Heart left ventricle (tissue), 16 donors: Measurements from ENCODE around the gene SEC62. TPM values are rescaled to one million over a fixed set of nuclear protein-coding genes. Genes with fewer than 3 reads are reported as not detected.

Experiments used
- ATAC-seq, 4 donors: fragments of 200-7000 bp; cut with Tn5 transposase; one replicate each; pipeline ENCODE4 v1.9.1; 2020 to 2022; ENCODE audit warnings: moderate library complexity in 4 of 4, mild to moderate bottlenecking in 3 of 4, moderate number of reproducible peaks in 1 of 4
- DNase-seq, 5 donors: peaks; one replicate each; pipeline ENCODE4 v3.0.0-alpha.2; 2020
- H3K27ac ChIP-seq, 12 donors: fragments of 200-600 bp; sonication (generic) in 4 of 12; one replicate each; pipeline versions ENCODE4 v1.5.0 to v1.8.0; 2016 to 2022; ENCODE audit warnings: mild to moderate bottlenecking in 2 of 12
- H3K27me3 ChIP-seq, 9 donors: fragments of 200-600 bp; sonication (generic) in 2 of 9; one replicate each; pipeline versions ENCODE4 v1.5.1 to v1.8.0; 2016 to 2022; ENCODE audit warnings: mild to moderate bottlenecking in 3 of 9
- H3K36me3 ChIP-seq, 9 donors: fragments of 200-600 bp; sonication (generic) in 2 of 9; one replicate each; pipeline versions ENCODE4 v1.5.0 to v1.8.0; 2018 to 2022; ENCODE audit warnings: mild to moderate bottlenecking in 2 of 9
- H3K4me1 ChIP-seq, 12 donors: fragments of 200-600 bp; sonication (generic) in 4 of 12; one replicate each; pipeline versions ENCODE4 v1.5.0 to v1.8.0; 2016 to 2022; ENCODE audit warnings: mild to moderate bottlenecking in 3 of 12
- H3K4me3 ChIP-seq, 12 donors: fragments of 200-600 bp; sonication (generic) in 4 of 12; one replicate each; pipeline versions ENCODE4 v1.5.0 to v1.8.0; 2017 to 2022; ENCODE audit warnings: mild to moderate bottlenecking in 9 of 12, moderate library complexity in 4 of 12
- H3K9me3 ChIP-seq, 12 donors: fragments of 200-600 bp; sonication (generic) in 4 of 12; one replicate each; pipeline versions ENCODE4 v1.5.0 to v1.8.0; 2016 to 2022; ENCODE audit warnings: mild to moderate bottlenecking in 1 of 12
- CTCF ChIP-seq, 12 donors: fragments of 200-600 bp; sonication (generic) in 4 of 12; IDR thresholded peaks; one replicate each; pipeline versions ENCODE4 v1.5.0 to v1.8.0; 2018 to 2022; ENCODE audit warnings: antibody characterized with exemption in 12 of 12, mild to moderate bottlenecking in 5 of 12
- POLR2A ChIP-seq, 2 donors: fragments of 450-650 bp; IDR thresholded peaks; one replicate each; pipeline ENCODE4 v1.6.1; 2017; ENCODE audit warnings: antibody characterized with exemption in 2 of 2, mild to moderate bottlenecking in 2 of 2, moderate library complexity in 2 of 2
- WGBS, 4 donors: extraction: QIAGEN DNeasy Blood & Tissue Kit in 2 of 4; methylation state at CpG; one replicate each; pipeline versions ENCODE4 v1.1.5 to v1.1.7; 2013 to 2018; 5-methylcytosine and 5-hydroxymethylcytosine counted together
- intact Hi-C, 10 donors: fragments of 100-400 bp; cut with DNase I; formaldehyde crosslinking; loops; one replicate each; pipeline versions ENCODE4 v1.11.1 to v1.14.2; 2022
- polyA plus RNA-seq, 2 donors: library from polyadenylated mRNA; stranded (reverse); fragments of 200-250 nt; gene quantifications; one replicate each; pipeline ENCODE4 v1.2.3, GENCODE V29; 2013
- total RNA-seq, 9 donors: library from RNA; depleted of rRNA in 2 of 9; stranded (reverse); fragments of >200 nt in 2 of 9; fragmentation: NEBNext Ultra II Directional in 3 of 9; extraction: Animal tissue kit (Norgen Biotek cat#: 25700) in 3 of 9; gene quantifications; one replicate each; pipeline versions ENCODE4 v1.1.0 to v1.2.4, GENCODE V29; 2016 to 2023
- donor health status: ischemic (EF 13 %, LVEDD 7.1; RV severe dilation, severe dysfunction).
- donor health status: healthy with polysubstance abuse.
- donor health status: DM: no; HTN: yes; CAD: no.
- donor health status: DM: no; HTN: no; CAD: no.
- donor health status: ischemic (EF 25% LVEDD 6.9; RV normal size, moderate dysfunction).
- donor health status: ischemic (EF 25% LVEDD 5.7; RV mildly dilated, moderate dysfunction).
- donor health status: healthy.
- donor health status: DM: yes; HTN: yes; CAD: no.
- donor health status: ischemic (EF 35%, LVEDD 5.7; RV mildly dilated, moderate dysfunction).
- donor health status: nonischemic (EF 11% LVEDD 7.7; RV severe dilation, severe dysfunction).
- donor health status: DM: yes; HTN: yes; CAD: no.
- donor health status: PGD.
- donor health status: ischemic (EF 29% LVEDD 5.4; RV normal size, mild dysfunction).
- donor health status: nonischemic (EF 23%, LVEDD 6.1; RV moderate dilation, normal function).

Gene SEC62
- total and polyA plus RNA-seq, 11 donors: 29.5 to 104 (median 71.1) TPM

GRCh38 chr3:169946336-169946735, 20.3 kb upstream of the SEC62 start:
- DNase-seq (no peak), ATAC-seq (no peak)
- Histone ChIP-seq H3K4me1 (peaks cover 0 to 13% (median 0%) of the 10 kb centered on the region in 12 donors), H3K27me3 (no peaks in the 10 kb centered on the region), H3K4me3 (no peak overlapping the region), H3K36me3 (no peaks in the 10 kb centered on the region), H3K9me3 (no peaks in the 10 kb centered on the region), H3K27ac (no peak overlapping the region)
- intact Hi-C loops: no loop called here
- 90 to 99% (median 94%) methylated on average over 3 of the region's 3 CpGs for WGBS, 4 donors
- TF ChIP-seq POLR2A (IDR thresholded peaks at IDR 0.05) (no peak), CTCF (IDR thresholded peaks at IDR 0.05) (no peak)

GRCh38 chr3:169948559-169949448, 17.8 kb upstream of the SEC62 start:
- no peak for DNase-seq
- no peaks in the 10 kb centered on the region for H3K36me3 ChIP-seq
- peak overlapping the region in 3 of 12 donors; percentile 5 to 43 (median 28) for H3K27ac ChIP-seq
- peaks cover 0 to 13% (median 0%) of the 10 kb centered on the region in 12 donors for H3K4me1 ChIP-seq
- H3K9me3 ChIP-seq: no peaks in the 10 kb centered on the region
- WGBS, 4 donors: 50 to 59% (median 55%) methylated on average over 2 of the region's 2 CpGs
- TF ChIP-seq CTCF (IDR thresholded peaks at IDR 0.05) (no peak), POLR2A (IDR thresholded peaks at IDR 0.05) (no peak)
- H3K27me3 ChIP-seq: no peaks in the 10 kb centered on the region
- ATAC-seq: peak in 3 of 4 donors; percentile 55 to 61 (median 58)
- H3K4me3 ChIP-seq: no peak overlapping the region
- intact Hi-C loops: no loop called here

GRCh38 chr3:169952045-169952444, 14.6 kb upstream of the SEC62 start:
- Histone ChIP-seq H3K9me3 (no peaks in the 10 kb centered on the region), H3K27ac (no peak overlapping the region), H3K27me3 (no peaks in the 10 kb centered on the region), H3K4me1 (peaks cover 0 to 7% (median 0%) of the 10 kb centered on the region in 12 donors), H3K36me3 (no peaks in the 10 kb centered on the region), H3K4me3 (no peak overlapping the region)
- intact Hi-C loops: no loop called here
- DNase-seq: no peak
- no peak for TF ChIP-seq CTCF (IDR thresholded peaks at IDR 0.05)
- TF ChIP-seq POLR2A (IDR thresholded peaks at IDR 0.05): no peak
- ATAC-seq: peak in 2 of 4 donors; percentile 9 to 54
- 92 to 98% (median 93%) methylated on average over 1 of the region's 1 CpG for WGBS, 4 donors

- no peak overlapping the region for H3K4me3 ChIP-seq
- no peaks in the 10 kb centered on the region for H3K9me3 ChIP-seq
- TF ChIP-seq POLR2A (IDR thresholded peaks at IDR 0.05): no peak
- TF ChIP-seq CTCF (IDR thresholded peaks at IDR 0.05): no peak
- ATAC-seq (no peak), DNase-seq (no peak)
- peak overlapping the region in 1 of 12 donors; percentile 79 for H3K27ac ChIP-seq
- H3K36me3 ChIP-seq: no peaks in the 10 kb centered on the region
- peaks cover 0 to 7% (median 0%) of the 10 kb centered on the region in 12 donors for H3K4me1 ChIP-seq
- no peaks in the 10 kb centered on the region for H3K27me3 ChIP-seq
- WGBS, 4 donors: 93 to 96% (median 94%) methylated on average over 3 of the region's 3 CpGs
- intact Hi-C loops: no loop called here
These were observed 13.0 kb upstream of the SEC62 start for GRCh38 chr3:169953462-169954141.
